Esophagus muscularis mucosa (tissue), 4 donors: ENCODE results near the gene NT5C1A. TPM values are rescaled to one million over a fixed set of nuclear protein-coding genes. Genes with fewer than 3 reads are reported as not detected.

ENCODE experiments used
- DNase-seq: peaks from one replicate; pipeline ENCODE4 v3.0.0-alpha.2; 2017; ENCODE audit errors: extremely low spot score
- H3K27ac ChIP-seq, 4 donors: fragments of 200-600 bp; sonication (generic); replicated peaks in 1 of 4; 1 replicate in 3 of 4; 2 replicates in 1 of 4; pipeline ENCODE4 v1.5.1; 2016 to 2019; ENCODE audit warnings: mild to moderate bottlenecking in 1 of 4
- H3K27me3 ChIP-seq, 4 donors: fragments of 200-600 bp; sonication (generic); one replicate each; pipeline versions ENCODE4 v1.5.1 to v1.6.0; 2016 to 2019
- H3K36me3 ChIP-seq, 4 donors: fragments of 200-600 bp; sonication (generic); one replicate each; pipeline ENCODE4 v1.5.1; 2016 to 2019
- H3K4me1 ChIP-seq, 4 donors: fragments of 200-600 bp; sonication (generic); one replicate each; pipeline ENCODE4 v1.5.1; 2016 to 2019
- H3K4me3 ChIP-seq, 4 donors: fragments of 200-600 bp; sonication (generic); 1 replicate in 2 of 4; 2 replicates in 2 of 4; pipeline ENCODE4 v1.5.1; 2016 to 2019; ENCODE audit warnings: mild to moderate bottlenecking in 4 of 4, moderate library complexity in 1 of 4
- H3K9me3 ChIP-seq, 4 donors: fragments of 200-600 bp; sonication (generic); 1 replicate in 3 of 4; 2 replicates in 1 of 4; pipeline ENCODE4 v1.5.1; 2016 to 2019
- EP300 ChIP-seq: sonication (generic); formaldehyde crosslinking; IDR thresholded peaks from one replicate; pipeline ENCODE4 v1.6.1; 2017; ENCODE audit warnings: antibody characterized with exemption
- POLR2A ChIP-seq: fragments of 450-650 bp; IDR thresholded peaks from one replicate; pipeline ENCODE4 v1.6.1; 2017; ENCODE audit warnings: antibody characterized with exemption, moderate library complexity, mild to moderate bottlenecking, low read depth
- POLR2AphosphoS5 ChIP-seq, 2 donors: sonication (generic); formaldehyde crosslinking; IDR thresholded peaks; one replicate each; pipeline ENCODE4 v1.6.1; 2017; ENCODE audit warnings: antibody characterized with exemption in 2 of 2
- WGBS: methylation state at CpG from one replicate; pipeline ENCODE4 v1.1.5; 2018; 5-methylcytosine and 5-hydroxymethylcytosine counted together
- intact Hi-C: fragments of 100-400 bp; cut with DNase I; formaldehyde crosslinking; loops from one replicate; pipeline ENCODE4 v1.15.1; 2023
- total RNA-seq, 4 donors: library from RNA; depleted of rRNA; stranded (reverse); fragments of >200 nt; gene quantifications; one replicate each; pipeline versions ENCODE4 v1.1.0 to v1.2.1, GENCODE V29; 2016
- TF ChIP-seq, protein P1 (sequence below), 3 experiments: fragments of 200-600 bp in 2 of 3; fragments of 450-650 bp in 1 of 3; sonication (generic) in 2 of 3; IDR thresholded peaks; one replicate each; pipeline ENCODE4 v1.5.1; 2017 to 2019; ENCODE audit warnings: antibody characterized with exemption in 3 of 3, mild to moderate bottlenecking in 2 of 3, moderate library complexity in 1 of 3

Gene NT5C1A
- total RNA-seq, 4 donors from 2014 or later, result 0.26 TPM; not detected in 3

DNA sequence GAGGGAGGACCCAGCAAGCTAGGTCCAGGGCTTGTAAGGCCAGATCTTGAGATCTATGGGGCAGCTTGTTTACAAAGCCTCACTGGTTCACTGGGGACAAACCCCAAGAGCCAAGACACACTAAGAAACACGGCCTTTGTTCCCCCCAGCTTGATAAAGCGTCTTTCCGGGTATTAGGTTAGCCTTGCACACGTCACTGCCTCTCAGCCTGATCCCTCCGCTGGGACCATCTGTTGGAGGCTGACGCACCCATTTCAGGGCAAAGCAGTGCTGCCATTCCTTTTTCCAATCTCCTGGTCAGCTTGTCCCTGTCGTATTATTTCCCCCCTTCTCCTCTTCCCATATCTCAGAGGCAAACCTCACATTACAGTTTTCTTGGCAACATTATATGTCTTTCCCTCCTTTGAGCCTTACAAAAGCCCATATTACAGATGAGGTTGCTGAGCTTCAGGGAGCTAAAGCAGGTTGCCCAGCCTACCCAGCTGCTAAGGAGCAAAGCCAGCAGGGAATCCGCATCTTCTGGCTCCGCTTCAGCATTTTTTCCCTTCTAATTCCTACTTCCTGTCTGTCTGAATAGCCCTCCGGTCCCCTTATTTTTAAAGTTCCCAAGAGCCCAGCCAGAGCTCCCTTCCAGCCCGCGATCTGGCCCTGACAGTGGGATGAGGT lies 36.6 kb downstream of the NT5C1A start:
- Histone ChIP-seq H3K9me3 (no peaks in the 10 kb centered on the region), H3K36me3 (peaks cover 0 to 23% (median 2%) of the 10 kb centered on the region in 4 donors), H3K27ac (peak overlapping the region; percentile 18 to 61 (median 44)), H3K27me3 (peaks cover 6 to 72% (median 16%) of the 10 kb centered on the region in 4 donors), H3K4me1 (peaks cover 0 to 33% (median 27%) of the 10 kb centered on the region in 4 donors), H3K4me3 (peak overlapping the region in 1 of 4 donors; percentile 4)
- no peak for DNase-seq
- intact Hi-C loops, result no loop called here
- TF ChIP-seq EP300 (no peak), POLR2A (no peak), POLR2AphosphoS5 (IDR thresholded peaks at IDR 0.05) (peak; percentile 9 to 55)
- 72% methylated on average over 12 of the region's 12 CpGs for WGBS

DNA sequence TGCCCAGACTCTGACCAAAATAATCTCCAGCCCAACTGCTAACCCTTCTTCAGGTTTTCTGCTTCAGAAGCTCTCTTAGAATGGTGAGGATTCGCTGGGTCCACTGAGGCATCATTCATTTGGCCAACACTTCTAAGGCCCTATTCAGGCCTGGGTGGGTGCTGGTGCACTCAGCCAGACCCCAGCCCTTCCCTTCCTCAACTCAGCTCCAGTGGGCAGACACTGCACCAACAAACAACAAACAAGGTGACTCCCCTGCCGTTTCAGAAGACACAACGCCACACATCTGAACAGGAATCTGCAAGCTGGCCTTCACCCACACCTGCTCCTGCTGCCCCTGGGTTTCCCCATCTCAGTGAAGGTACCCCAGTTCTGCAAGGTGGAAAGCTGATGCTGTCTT lies 38.5 kb downstream of the NT5C1A start:
- H3K27me3 ChIP-seq, result peaks cover 0 to 52% (median 3%) of the 10 kb centered on the region in 4 donors
- DNase-seq, result no peak
- H3K4me1 ChIP-seq, result peaks cover 0 to 28% (median 17%) of the 10 kb centered on the region in 4 donors
- WGBS, result 91% methylated on average over 3 of the region's 3 CpGs
- TF ChIP-seq POLR2AphosphoS5 (IDR thresholded peaks at IDR 0.05), result no peak
- no peak for TF ChIP-seq EP300
- no peak for TF ChIP-seq POLR2A
- H3K4me3 ChIP-seq, result peak overlapping the region; percentile 37 to 51 (median 38)
- H3K9me3 ChIP-seq, result no peaks in the 10 kb centered on the region
- H3K36me3 ChIP-seq, result peaks cover 0 to 39% (median 6%) of the 10 kb centered on the region in 4 donors
- H3K27ac ChIP-seq, result peak overlapping the region; percentile 23 to 58 (median 47)
- intact Hi-C loops, result no loop called here

DNA sequence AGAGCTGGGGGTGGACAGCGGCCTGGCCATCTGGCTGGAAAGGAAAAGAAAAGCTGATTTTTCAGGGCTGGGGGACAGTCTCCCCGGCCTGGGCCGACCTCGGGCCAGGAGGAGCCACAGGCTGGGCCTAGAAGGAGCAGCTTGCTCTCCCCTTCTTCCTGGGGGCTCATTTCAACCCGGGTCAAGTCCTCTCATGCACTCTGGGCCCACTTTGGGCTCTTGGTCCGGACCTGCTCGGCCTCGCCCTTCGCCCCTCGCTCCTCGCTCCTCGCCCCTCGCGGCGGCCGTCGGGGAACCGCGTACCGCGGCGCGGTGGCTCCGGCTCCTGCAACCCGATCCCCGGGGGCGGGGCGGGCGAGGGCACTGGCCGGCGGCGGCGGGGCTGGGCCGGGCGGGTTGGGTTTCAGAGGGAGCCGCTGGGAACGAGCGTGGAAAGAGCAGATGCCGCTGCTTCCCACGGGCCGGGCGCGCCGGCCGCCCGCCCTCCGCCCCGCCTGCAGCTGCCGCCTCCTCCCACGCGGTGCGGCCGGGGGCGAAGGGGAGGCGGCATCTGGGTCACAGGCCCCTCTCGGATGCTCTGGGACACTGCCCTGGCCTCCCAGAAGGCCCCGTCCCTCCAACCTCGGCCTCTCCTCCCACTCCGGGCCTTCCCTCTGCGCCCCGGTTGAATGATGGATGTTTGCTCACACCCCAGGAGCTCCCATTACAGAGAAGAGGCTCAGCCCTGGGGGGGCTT lies 39.1 kb downstream of the NT5C1A start:
- intact Hi-C loops, result no loop called here
- 30% methylated on average over 34 of the region's 61 CpGs for WGBS
- H3K4me3 ChIP-seq, result peak overlapping the region; percentile 37 to 51 (median 38)
- H3K27ac ChIP-seq, result peak overlapping the region; percentile 23 to 58 (median 47)
- no peak for DNase-seq
- no peaks in the 10 kb centered on the region for H3K9me3 ChIP-seq
- TF ChIP-seq, protein P1, sequence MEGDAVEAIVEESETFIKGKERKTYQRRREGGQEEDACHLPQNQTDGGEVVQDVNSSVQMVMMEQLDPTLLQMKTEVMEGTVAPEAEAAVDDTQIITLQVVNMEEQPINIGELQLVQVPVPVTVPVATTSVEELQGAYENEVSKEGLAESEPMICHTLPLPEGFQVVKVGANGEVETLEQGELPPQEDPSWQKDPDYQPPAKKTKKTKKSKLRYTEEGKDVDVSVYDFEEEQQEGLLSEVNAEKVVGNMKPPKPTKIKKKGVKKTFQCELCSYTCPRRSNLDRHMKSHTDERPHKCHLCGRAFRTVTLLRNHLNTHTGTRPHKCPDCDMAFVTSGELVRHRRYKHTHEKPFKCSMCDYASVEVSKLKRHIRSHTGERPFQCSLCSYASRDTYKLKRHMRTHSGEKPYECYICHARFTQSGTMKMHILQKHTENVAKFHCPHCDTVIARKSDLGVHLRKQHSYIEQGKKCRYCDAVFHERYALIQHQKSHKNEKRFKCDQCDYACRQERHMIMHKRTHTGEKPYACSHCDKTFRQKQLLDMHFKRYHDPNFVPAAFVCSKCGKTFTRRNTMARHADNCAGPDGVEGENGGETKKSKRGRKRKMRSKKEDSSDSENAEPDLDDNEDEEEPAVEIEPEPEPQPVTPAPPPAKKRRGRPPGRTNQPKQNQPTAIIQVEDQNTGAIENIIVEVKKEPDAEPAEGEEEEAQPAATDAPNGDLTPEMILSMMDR (IDR thresholded peaks at IDR 0.05), result no peak
- H3K4me1 ChIP-seq, result peaks cover 0 to 28% (median 17%) of the 10 kb centered on the region in 4 donors
- H3K27me3 ChIP-seq, result peaks cover 0 to 47% (median 3%) of the 10 kb centered on the region in 4 donors
- peaks cover 0 to 40% (median 8%) of the 10 kb centered on the region in 4 donors for H3K36me3 ChIP-seq

DNA sequence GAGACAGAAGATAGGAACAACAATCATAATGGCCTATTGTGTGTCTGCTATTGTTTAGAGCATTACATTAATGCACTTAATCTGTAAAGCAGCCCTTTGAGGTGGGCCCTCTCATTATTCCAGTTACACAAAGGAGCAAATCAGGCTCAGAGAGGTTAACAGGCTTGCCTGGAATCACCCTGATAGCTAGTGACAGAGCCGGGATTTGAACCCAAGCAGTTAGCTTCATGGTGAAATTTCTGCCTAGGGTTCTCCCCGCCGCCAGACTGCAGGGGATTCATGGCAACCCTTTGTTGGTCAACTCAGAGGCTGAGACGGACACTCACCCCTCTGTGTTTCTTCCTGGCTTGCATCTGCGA lies 39.6 kb downstream of the NT5C1A start:
- WGBS, result 96% methylated on average over 5 of the region's 5 CpGs
- TF ChIP-seq, protein P1 (IDR thresholded peaks at IDR 0.05), result no peak
- TF ChIP-seq POLR2A (no peak), EP300 (no peak), POLR2AphosphoS5 (IDR thresholded peaks at IDR 0.05) (no peak)
- peaks cover 0 to 28% (median 17%) of the 10 kb centered on the region in 4 donors for H3K4me1 ChIP-seq
- H3K27me3 ChIP-seq, result peaks cover 0 to 41% (median 3%) of the 10 kb centered on the region in 4 donors
- H3K4me3 ChIP-seq, result peak overlapping the region; percentile 37 to 51 (median 38)
- peak overlapping the region; percentile 23 to 58 (median 47) for H3K27ac ChIP-seq
- no peaks in the 10 kb centered on the region for H3K9me3 ChIP-seq
- intact Hi-C loops, result no loop called here
- no peak for DNase-seq
- peaks cover 0 to 42% (median 8%) of the 10 kb centered on the region in 4 donors for H3K36me3 ChIP-seq

DNA sequence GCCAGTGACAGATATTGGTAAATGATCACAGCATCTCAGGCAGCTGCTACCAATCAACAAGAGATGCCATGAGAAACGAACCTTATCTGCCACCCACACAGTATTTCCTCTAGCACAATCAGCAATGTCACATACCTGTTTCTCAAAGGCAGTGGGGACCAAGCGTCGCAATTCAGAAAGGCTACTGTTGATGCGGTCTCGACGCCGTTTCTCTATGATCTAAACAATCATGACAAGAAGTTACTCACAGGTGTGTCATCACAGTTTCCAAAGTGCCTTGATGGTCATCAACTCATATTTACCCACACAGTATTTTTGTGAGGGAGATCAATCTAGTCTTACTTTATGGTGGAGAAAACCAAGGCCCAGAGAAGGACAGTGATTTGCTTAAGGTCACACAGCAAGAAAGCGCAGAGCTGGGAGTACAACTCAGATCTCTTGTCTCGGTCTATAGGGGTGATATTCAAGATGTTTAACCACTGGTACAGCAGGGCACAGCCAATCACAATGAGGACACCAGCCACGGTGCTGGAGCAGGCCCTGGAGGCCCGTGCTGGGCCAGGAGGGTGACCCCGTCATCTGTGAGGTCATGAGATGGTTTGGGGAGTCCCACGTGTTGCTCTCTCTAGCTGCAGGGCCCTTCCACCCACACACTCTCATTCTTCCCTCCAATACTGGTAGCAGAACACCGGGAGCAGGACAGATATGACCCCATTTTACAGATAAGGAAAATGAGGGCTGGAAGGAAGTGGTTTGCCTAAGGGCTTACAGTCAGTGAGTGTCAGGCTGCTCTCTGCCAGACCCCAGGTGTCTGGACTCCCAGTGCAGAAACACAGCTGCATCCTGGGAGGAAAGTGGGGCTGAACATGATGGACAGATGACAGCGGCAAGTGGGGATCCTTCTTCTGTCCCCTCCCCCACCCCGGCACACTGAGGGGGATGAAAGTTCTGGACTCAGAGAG lies 40.3 kb downstream of the NT5C1A start:
- peaks cover 4 to 29% (median 19%) of the 10 kb centered on the region in 4 donors for H3K4me1 ChIP-seq
- DNase-seq, result no peak
- peaks cover 0 to 38% (median 9%) of the 10 kb centered on the region in 4 donors for H3K36me3 ChIP-seq
- H3K9me3 ChIP-seq, result no peaks in the 10 kb centered on the region
- no peak for TF ChIP-seq POLR2A
- TF ChIP-seq POLR2AphosphoS5 (IDR thresholded peaks at IDR 0.05), result no peak
- TF ChIP-seq EP300, result no peak
- TF ChIP-seq, protein P1 (IDR thresholded peaks at IDR 0.05), result no peak
- H3K27me3 ChIP-seq, result peaks cover 0 to 35% (median 3%) of the 10 kb centered on the region in 4 donors
- peak overlapping the region in 1 of 4 donors; percentile 37 for H3K4me3 ChIP-seq
- WGBS, result 89% methylated on average over 14 of the region's 16 CpGs
- intact Hi-C loops, result no loop called here
- peak overlapping the region in 1 of 4 donors; percentile 45 for H3K27ac ChIP-seq
